ENCODE data around the gene CBFA2T2.

The CBFA2T2 gene

DNA sequence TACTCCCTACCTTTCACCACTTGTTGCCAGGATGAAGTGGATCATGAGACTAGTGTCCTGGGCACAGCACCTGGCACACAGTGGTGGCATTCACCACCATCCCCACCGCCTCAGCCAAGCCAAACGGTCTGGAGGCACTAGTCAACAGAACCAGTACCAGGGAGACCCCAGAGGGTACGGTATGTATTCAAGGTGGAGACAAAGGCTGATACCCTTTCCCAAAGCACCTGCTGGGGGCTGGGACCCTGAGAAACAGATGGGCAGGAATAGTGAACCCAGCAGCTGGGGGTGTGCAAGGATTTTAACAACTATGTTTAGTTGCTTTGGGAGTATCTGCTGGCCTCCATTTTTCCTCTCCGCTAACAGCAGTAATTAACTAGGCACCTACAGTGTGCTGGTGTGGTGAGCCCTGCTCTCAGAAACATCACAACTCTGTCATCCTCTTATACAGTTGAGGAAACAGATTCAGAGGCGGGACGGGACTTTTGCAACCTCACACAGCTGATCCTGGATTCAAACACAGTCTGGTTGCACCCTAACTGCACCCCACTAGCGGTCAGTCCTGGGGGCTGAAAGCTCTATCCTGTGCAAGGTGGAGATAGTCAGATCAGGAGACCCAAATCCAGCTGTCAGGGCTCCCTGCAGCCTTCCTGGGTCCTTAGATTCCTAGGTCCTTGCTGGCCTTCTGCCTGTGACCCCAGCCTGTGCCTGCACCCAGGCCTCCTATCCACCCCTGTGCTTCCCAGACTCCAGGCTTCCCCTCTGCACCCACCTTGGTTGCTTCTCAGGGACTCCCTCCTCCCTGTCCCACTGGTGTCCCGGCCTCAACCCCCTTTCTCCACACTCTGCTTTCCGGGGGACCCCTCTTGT lies 47.5 kb upstream of the CBFA2T2 start:
- H3K9ac ChIP-seq (ENCODE audit: low read depth, low read length) = peak overlapping the region; percentile 76; the same call in 1 of the 2 replicates
- ATAC-seq (ENCODE audit: insufficient read depth, low read depth) = no peak
- H3K4me1 ChIP-seq (ENCODE audit: insufficient read depth, low read length) = peaks cover 25% of the 10 kb centered on the region
- TF ChIP-seq CTCF (IDR thresholded peaks at IDR 0.05; ENCODE audit: borderline replicate concordance, extremely low read depth, low read length, poor library complexity, severe bottlenecking) = no peak
- TF ChIP-seq EZH2 (IDR thresholded peaks at IDR 0.05; ENCODE audit: borderline replicate concordance, low read depth, low read length, severe bottlenecking) = no peak
- no peaks in the 10 kb centered on the region for H4K20me1 ChIP-seq (ENCODE audit: insufficient read depth, low read length)
- H3K4me2 ChIP-seq (ENCODE audit: insufficient read depth, low read length) = peak overlapping the region; percentile 100
- H3K4me3 ChIP-seq (ENCODE audit: low read depth in 1 of 2, low read length in 2 of 2) = peak overlapping the region in 1 of 2 experiments; percentile 100; a peak in 2 of 4 replicates
- no peaks in the 10 kb centered on the region for H3K9me3 ChIP-seq (ENCODE audit: insufficient read depth, low read length, severe bottlenecking)
- H3K27me3 ChIP-seq (ENCODE audit: insufficient read depth, low read length, poor library complexity) = peaks cover 10% of the 10 kb centered on the region
- no peak overlapping the region for H3K27ac ChIP-seq (ENCODE audit: low read length)
- no peaks in the 10 kb centered on the region for H3K79me2 ChIP-seq (ENCODE audit: insufficient read depth, low read length)
- H3K36me3 ChIP-seq (ENCODE audit: insufficient read depth, low read length) = no peaks in the 10 kb centered on the region
- H2AFZ ChIP-seq (ENCODE audit: low read depth, low read length) = no peak overlapping the region
- DNase-seq = no peak

- Histone ChIP-seq H3K4me2 (ENCODE audit: insufficient read depth, low read length) (peak overlapping the region; percentile 100), H3K4me3 (ENCODE audit: low read depth in 1 of 2, low read length in 2 of 2) (peak overlapping the region; percentile 15 to 100; a peak in 3 of 4 replicates), H4K20me1 (ENCODE audit: insufficient read depth, low read length) (no peaks in the 10 kb centered on the region), H3K4me1 (ENCODE audit: insufficient read depth, low read length) (peaks cover 25% of the 10 kb centered on the region), H3K27me3 (ENCODE audit: insufficient read depth, low read length, poor library complexity) (peaks cover 10% of the 10 kb centered on the region), H3K9ac (ENCODE audit: low read depth, low read length) (peak overlapping the region; percentile 76), H3K79me2 (ENCODE audit: insufficient read depth, low read length) (no peaks in the 10 kb centered on the region), H3K36me3 (ENCODE audit: insufficient read depth, low read length) (no peaks in the 10 kb centered on the region), H2AFZ (ENCODE audit: low read depth, low read length) (peak overlapping the region; percentile 99), H3K9me3 (ENCODE audit: insufficient read depth, low read length, severe bottlenecking) (no peaks in the 10 kb centered on the region), H3K27ac (ENCODE audit: low read length) (no peak overlapping the region)
- TF ChIP-seq EZH2 (IDR thresholded peaks at IDR 0.05; ENCODE audit: borderline replicate concordance, low read depth, low read length, severe bottlenecking) (peak; percentile 66), CTCF (IDR thresholded peaks at IDR 0.05; ENCODE audit: borderline replicate concordance, extremely low read depth, low read length, poor library complexity, severe bottlenecking) (no peak)
- DNase-seq (peak; percentile 57), ATAC-seq (ENCODE audit: insufficient read depth, low read depth) (peak; percentile 33)
Observed at GRCh38 chr20:33443006-33443511, 46.8 kb upstream of the CBFA2T2 start.

DNA sequence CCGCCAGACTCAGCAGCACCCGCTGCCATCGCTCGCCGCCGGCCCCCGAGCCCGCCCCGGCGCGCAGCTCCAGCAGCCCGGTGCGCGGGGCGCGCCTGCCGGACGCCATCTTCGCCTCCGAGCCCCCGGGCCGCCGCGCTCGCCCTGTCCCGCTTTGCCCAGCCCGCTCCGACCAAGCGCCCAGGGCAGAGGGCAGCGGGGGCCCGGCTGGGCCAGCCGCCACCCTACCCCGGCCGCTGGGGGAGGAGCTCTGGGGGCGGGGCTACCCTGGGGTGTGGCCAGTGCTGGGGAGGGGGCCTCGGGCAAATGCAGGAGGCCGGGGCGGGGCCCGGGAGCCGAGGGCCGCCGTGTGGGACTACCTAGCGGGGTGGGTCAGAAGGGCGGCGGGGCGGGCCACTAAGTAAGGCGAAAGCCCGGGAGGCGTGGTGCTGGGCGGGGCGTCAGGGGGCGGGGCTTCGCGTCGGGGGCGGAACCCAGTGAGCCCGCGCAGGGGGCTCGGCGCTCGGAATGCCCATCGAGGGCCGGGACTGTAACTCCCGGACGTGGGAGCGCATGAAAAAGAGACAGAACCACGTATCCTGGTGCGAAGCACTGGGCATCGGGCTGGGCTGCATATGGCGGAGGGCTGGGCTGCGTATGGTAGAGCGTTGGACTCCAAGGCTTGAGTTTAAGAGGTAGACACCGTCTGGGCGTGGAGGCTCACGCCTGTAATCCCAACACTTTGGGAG lies 46.2 kb upstream of the CBFA2T2 start, which contains the start of gene SNTA1:
TSS of gene SNTA1 (minus strand) at position 252 of the 728 bp plus-strand sequence. CDS start at position 109, 143 bp downstream.
- peak; percentile 91 for DNase-seq
- peaks cover 25% of the 10 kb centered on the region for H3K4me1 ChIP-seq (ENCODE audit: insufficient read depth, low read length)

More for the DNA sequence above, 46.2 kb upstream of the CBFA2T2 start, which contains the start of gene SNTA1:
- peak within 1 kb of the TSS; percentile 100 for H3K4me2 ChIP-seq (ENCODE audit: insufficient read depth, low read length)
- no peaks in the 10 kb centered on the region for H3K36me3 ChIP-seq (ENCODE audit: insufficient read depth, low read length)
- H3K79me2 ChIP-seq (ENCODE audit: insufficient read depth, low read length) = no peaks in the 10 kb centered on the region
- peak within 1 kb of the TSS; percentile 99 for H2AFZ ChIP-seq (ENCODE audit: low read depth, low read length)
- no peaks in the 10 kb centered on the region for H3K9me3 ChIP-seq (ENCODE audit: insufficient read depth, low read length, severe bottlenecking)
- no peak for TF ChIP-seq CTCF (IDR thresholded peaks at IDR 0.05; ENCODE audit: borderline replicate concordance, extremely low read depth, low read length, poor library complexity, severe bottlenecking)
- TF ChIP-seq EZH2 (IDR thresholded peaks at IDR 0.05; ENCODE audit: borderline replicate concordance, low read depth, low read length, severe bottlenecking) = no peak
- peaks cover 10% of the 10 kb centered on the region for H3K27me3 ChIP-seq (ENCODE audit: insufficient read depth, low read length, poor library complexity)
- peak within 1 kb of the TSS; percentile 76 for H3K9ac ChIP-seq (ENCODE audit: low read depth, low read length)
- no peaks in the 10 kb centered on the region for H4K20me1 ChIP-seq (ENCODE audit: insufficient read depth, low read length)
- H3K27ac ChIP-seq (ENCODE audit: low read length) = peak within 1 kb of the TSS; percentile 79
- peak within 1 kb of the TSS; percentile 60 to 100; a peak in 3 of 4 replicates for H3K4me3 ChIP-seq (ENCODE audit: low read depth in 1 of 2, low read length in 2 of 2)
- ATAC-seq (ENCODE audit: insufficient read depth, low read depth) = peak; percentile 81

All from DND-41 (cell line).